Measurements from ENCODE around the gene PAFAH1B1. TPM values are rescaled to one million over a fixed set of nuclear protein-coding genes. Genes with fewer than 3 reads are reported as not detected.
"Not testable (repeated sequence)": the region's sequence is repeated elsewhere in the genome, so short reads cannot be mapped to it uniquely, and the experiment has no call there.

Gene PAFAH1B1
- total and polyA plus RNA-seq, 5 experiments from 2014 or later, result 10.5 to 170 (median 12.5) TPM

DNA sequence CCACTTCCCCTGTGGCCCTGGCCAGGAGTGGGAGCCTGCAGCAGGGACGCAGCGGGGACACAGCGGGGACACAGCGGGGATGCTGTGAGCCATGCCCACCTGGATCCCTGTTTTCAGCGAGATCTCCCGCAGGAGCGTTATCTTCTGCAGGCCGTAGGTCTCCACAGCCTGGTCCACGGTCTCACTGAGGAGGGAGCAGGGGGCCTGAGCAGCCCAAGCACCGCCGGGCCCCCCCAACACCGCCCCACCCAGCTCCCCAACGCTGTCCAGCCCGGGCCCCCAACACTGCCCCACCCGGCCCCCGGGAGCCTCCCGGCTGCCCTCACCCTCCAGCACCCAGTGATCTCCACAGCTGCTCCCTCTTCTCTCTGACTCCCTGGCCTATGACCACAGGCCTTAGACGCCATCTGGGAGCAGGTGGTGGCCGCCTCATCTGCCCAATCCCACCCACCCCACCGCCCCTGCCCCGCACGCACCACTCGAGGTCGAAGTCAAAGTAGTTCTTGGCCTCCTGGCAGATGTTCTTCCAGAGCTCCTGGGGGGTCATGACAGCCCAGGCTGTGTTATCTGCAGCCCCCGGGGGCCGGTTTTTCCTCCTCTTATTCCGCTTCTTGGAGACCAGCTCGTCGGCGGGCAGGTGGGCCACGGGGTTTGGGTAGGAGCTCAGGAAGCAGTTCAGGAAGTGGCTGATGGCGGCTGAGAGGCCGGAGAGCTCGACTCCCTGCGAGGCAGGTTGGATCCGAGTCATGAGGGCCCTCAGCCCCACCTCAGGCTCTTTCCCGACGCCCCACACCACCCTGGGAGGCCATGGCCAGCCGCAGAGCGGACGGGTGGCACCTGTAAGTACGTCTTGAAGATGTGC, 101.2 kb downstream of the PAFAH1B1 start:
- Mint-ChIP-seq H3K4me3 (peak overlapping the region in 1 of 10 donors; percentile 73), H3K27me3 (no peaks in the 10 kb centered on the region), H3K4me1 (peaks cover 0 to 2% (median 0%) of the 10 kb centered on the region in 4 donors), H3K36me3 (peaks cover 0 to 37% (median 5%) of the 10 kb centered on the region in 3 donors), H3K27ac (peak overlapping the region in 1 of 10 donors; percentile 40), H3K9me3 (no peaks in the 10 kb centered on the region)
- ATAC-seq (no peak), DNase-seq (peak in 2 of 10 donors; percentile 4 to 53)
- POLR2A ChIA-PET, result no interaction called here

DNA sequence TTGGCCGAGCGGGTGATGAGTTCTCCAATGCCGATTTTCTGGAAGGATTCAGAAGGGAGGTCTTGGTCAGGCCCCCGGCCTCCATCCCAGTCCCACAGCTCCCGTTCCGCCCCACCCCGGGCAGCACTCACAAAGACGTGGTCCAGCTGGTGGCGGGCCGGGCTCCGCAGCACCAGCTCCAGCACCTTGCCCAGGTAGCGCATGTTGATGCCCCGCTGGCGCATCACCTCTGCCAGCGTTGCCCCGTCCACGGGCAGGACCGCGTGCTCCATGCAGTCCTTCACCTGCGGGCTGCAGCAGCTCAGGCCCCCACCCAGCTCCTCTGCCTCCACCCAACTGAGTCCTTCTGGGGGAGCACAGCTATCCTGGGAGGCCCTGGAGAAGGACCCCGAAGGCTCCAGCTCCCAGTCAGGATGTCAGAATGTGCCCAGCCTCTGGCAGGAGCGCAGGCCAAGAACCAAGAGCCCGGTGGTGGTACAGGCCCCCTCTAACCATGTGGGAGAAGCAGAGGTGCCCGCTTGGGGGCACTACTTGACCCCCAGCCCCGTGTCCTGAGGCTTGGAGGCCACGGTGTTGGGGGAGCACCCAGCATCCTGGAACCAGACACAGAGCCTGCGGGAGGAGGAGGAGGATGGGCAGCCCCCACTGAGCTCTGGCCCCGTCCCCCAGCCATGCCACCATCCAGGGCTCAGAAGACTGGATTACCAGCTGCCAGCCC, 101.9 kb downstream of the PAFAH1B1 start:
- H3K27ac Mint-ChIP-seq, result no peak overlapping the region
- H3K36me3 Mint-ChIP-seq, result peaks cover 0 to 40% (median 7%) of the 10 kb centered on the region in 3 donors
- DNase-seq (no peak), ATAC-seq (no peak)
- no peak overlapping the region for H3K4me3 Mint-ChIP-seq
- POLR2A ChIA-PET, result no interaction called here
- H3K9me3 Mint-ChIP-seq, result no peaks in the 10 kb centered on the region
- H3K4me1 Mint-ChIP-seq, result peaks cover 0 to 2% (median 0%) of the 10 kb centered on the region in 4 donors
- H3K27me3 Mint-ChIP-seq, result no peaks in the 10 kb centered on the region

DNA sequence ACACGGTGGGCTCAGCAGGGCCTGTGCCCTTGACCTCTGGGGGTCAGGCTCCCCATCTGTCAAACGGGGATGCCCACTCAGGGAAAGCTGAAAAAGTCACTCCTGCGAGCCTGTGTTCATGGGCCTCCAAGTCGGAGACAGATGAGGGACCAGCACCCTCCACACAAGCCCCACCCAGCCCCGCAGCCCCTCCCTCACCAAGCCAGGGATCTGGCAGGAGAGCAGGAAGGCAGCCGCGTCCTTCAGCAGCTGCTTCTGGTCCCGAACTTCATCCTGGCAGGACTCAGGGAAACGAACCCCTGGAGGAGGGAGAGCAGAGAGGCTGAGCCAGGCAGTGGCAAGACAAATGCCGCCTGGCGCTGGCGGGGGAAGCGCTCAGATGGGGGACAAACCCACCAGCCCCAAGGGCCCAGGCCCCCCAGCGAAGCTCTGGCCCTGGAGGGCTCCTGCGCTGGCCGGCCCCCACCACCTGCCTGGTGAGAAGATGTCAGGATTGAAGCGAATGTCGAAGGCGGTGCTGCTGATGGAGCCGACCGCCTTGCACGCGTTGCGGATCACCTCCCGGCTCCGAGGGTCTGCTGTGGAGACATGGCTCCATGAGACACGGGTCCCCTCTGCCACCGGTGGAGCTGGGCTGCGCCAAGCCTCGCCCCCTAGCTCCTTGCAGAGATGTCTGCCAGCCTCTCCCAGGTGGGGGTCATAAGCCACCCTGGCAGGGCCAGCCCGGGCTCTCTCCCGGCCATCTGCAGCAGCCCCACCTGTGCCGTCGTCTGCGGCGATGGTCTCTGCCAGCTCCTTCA, 102.7 kb downstream of the PAFAH1B1 start:
- POLR2A ChIA-PET, result no interaction called here
- ATAC-seq (no peak), DNase-seq (peak in 1 of 10 donors; percentile 57)
- peaks cover 0 to 2% (median 0%) of the 10 kb centered on the region in 4 donors for H3K4me1 Mint-ChIP-seq
- no peaks in the 10 kb centered on the region for H3K27me3 Mint-ChIP-seq
- no peak overlapping the region for H3K4me3 Mint-ChIP-seq
- H3K9me3 Mint-ChIP-seq, result no peaks in the 10 kb centered on the region
- H3K36me3 Mint-ChIP-seq, result peaks cover 0 to 40% (median 7%) of the 10 kb centered on the region in 3 donors
- H3K27ac Mint-ChIP-seq, result no peak overlapping the region

GRCh38 chr17:2697611-2698162, 104.2 kb downstream of the PAFAH1B1 start:
- Mint-ChIP-seq H3K4me3 (no peak overlapping the region), H3K27me3 (no peaks in the 10 kb centered on the region), H3K36me3 (peaks cover 0 to 42% (median 7%) of the 10 kb centered on the region in 3 donors), H3K27ac (no peak overlapping the region), H3K9me3 (no peaks in the 10 kb centered on the region), H3K4me1 (peaks cover 0 to 2% (median 0%) of the 10 kb centered on the region in 4 donors)
- DNase-seq (peak in 1 of 10 donors; percentile 57), ATAC-seq (no peak)
- POLR2A ChIA-PET, result no interaction called here

DNA sequence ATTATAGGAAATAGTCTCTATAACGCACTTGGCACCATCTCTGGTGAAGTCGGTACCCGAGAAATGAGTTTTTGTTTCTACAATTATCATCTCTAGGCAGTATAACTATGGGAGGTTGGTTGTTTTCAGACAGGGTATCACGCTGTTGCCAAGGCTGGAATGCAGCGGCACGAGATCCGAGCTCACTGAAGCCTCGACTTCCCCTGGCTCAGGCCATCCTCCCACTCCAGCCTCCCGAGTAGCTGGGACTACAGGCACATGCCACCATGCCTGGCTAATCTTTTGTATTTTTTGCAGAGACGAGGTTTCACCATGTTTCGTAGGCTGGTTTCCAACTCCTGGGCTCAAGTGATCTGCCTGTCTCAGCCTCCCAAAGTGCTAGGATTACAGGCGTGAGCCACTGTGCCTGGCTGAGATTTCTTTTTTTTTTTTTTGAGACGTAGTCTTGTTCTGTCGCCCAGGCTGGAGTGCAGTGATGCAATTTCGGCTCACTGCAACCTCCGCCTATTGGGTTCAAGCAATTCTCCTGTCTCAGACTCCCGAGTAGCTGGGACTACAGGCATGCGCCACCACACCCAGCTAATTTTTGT, 105.9 kb downstream of the PAFAH1B1 start:
- DNase-seq, H3K9me3 Mint-ChIP-seq, H3K4me1 Mint-ChIP-seq, H3K4me3 Mint-ChIP-seq, ATAC-seq, H3K27ac Mint-ChIP-seq, H3K27me3 Mint-ChIP-seq, POLR2A ChIA-PET: not testable (repeated sequence)
- peaks cover 0 to 42% (median 7%) of the 10 kb centered on the region in 3 donors for H3K36me3 Mint-ChIP-seq

DNA sequence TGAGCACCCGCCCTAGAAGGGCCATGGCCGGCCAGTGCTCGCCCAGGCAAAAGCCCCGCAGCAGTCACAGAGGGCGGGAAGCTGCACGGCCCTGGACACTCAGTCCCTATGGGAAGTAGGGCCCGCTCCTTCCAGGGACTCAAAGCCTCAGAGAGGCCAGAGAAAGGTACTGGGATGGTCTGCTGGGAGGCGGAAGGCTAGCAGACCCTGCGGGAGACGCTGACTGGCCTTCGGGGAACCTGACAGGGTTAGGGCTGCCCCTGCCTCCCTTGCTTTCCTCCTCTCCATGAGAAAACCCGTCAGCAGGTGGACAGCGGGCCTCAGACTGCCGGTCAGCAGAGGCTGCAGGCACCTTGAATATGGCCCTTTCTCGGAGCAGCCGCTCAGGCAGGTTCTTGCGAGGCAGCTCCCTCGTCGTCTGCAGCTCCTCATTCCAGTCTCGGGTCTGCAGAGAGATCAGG, 106.6 kb downstream of the PAFAH1B1 start:
- Mint-ChIP-seq H3K27me3 (no peaks in the 10 kb centered on the region), H3K27ac (no peak overlapping the region), H3K4me3 (no peak overlapping the region), H3K4me1 (peaks cover 0 to 4% (median 2%) of the 10 kb centered on the region in 4 donors), H3K9me3 (no peaks in the 10 kb centered on the region), H3K36me3 (peaks cover 0 to 47% (median 7%) of the 10 kb centered on the region in 3 donors)
- POLR2A ChIA-PET, result no interaction called here
- DNase-seq, result no peak
- no peak for ATAC-seq

GRCh38 chr17:2700491-2701141, 107.2 kb downstream of the PAFAH1B1 start:
- ATAC-seq, result no peak
- Mint-ChIP-seq H3K4me1 (peaks cover 5 to 10% (median 8%) of the 10 kb centered on the region in 4 donors), H3K9me3 (no peaks in the 10 kb centered on the region), H3K27ac (no peak overlapping the region), H3K36me3 (peaks cover 0 to 49% (median 7%) of the 10 kb centered on the region in 3 donors), H3K4me3 (no peak overlapping the region), H3K27me3 (no peaks in the 10 kb centered on the region)
- POLR2A ChIA-PET, result no interaction called here
- DNase-seq, result peak in 1 of 10 donors; percentile 51

GRCh38 chr17:2701161-2701995, 107.9 kb downstream of the PAFAH1B1 start:
- Mint-ChIP-seq H3K36me3 (peaks cover 0 to 49% (median 7%) of the 10 kb centered on the region in 3 donors), H3K4me1 (peaks cover 5 to 13% (median 11%) of the 10 kb centered on the region in 4 donors), H3K27ac (no peak overlapping the region), H3K27me3 (no peaks in the 10 kb centered on the region), H3K9me3 (no peaks in the 10 kb centered on the region), H3K4me3 (no peak overlapping the region)
- ATAC-seq, result no peak
- DNase-seq, result no peak
- POLR2A ChIA-PET, result no interaction called here

DNA sequence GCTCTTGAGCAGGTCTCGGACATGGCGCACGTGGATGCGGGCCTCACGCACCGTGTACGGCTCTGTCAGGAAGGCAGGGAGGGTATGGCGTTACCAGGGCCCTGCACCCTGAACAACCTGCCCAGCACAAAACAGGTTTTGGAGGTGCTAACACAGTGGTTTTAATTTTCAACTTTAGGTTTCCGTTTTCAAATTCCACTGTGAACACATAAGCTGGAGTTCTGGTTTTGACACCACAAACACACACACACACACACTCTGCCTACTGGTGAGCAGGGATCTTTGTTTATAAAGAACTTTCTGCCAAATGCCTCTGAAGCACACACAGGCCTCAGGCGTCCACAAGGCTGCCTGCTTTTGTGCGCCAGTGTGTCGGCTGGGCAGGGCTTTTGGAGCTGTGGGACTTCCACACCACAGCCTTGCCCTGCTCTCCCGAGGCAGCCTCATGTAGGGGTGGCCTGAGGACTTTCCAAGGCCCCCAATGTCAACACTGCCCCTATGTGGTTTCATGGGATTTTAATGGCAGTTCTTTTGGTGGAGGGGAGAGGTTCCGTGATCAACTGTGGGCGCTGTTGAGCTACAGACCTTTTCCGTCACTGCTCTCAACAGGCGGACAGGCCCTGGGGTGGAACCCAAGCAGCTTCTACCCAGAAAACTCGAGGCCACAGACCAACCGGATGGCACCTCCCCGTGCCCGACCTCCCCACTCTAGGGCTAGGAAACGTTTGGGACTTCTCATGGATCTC, 108.7 kb downstream of the PAFAH1B1 start:
- no peak overlapping the region for H3K4me3 Mint-ChIP-seq
- no peaks in the 10 kb centered on the region for H3K27me3 Mint-ChIP-seq
- POLR2A ChIA-PET, result no interaction called here
- peaks cover 0 to 45% (median 7%) of the 10 kb centered on the region in 3 donors for H3K36me3 Mint-ChIP-seq
- no peaks in the 10 kb centered on the region for H3K9me3 Mint-ChIP-seq
- H3K4me1 Mint-ChIP-seq, result peaks cover 5 to 21% (median 15%) of the 10 kb centered on the region in 4 donors
- no peak for ATAC-seq
- no peak for DNase-seq
- peak overlapping the region in 2 of 10 donors; percentile 55 to 72 for H3K27ac Mint-ChIP-seq

- ATAC-seq (no peak), DNase-seq (no peak)
- H3K27me3 Mint-ChIP-seq, result no peaks in the 10 kb centered on the region
- H3K4me3 Mint-ChIP-seq, result no peak overlapping the region
- H3K27ac Mint-ChIP-seq, result no peak overlapping the region
- POLR2A ChIA-PET, result no interaction called here
- no peaks in the 10 kb centered on the region for H3K9me3 Mint-ChIP-seq
- peaks cover 0 to 41% (median 5%) of the 10 kb centered on the region in 3 donors for H3K36me3 Mint-ChIP-seq
- peaks cover 6 to 25% (median 16%) of the 10 kb centered on the region in 4 donors for H3K4me1 Mint-ChIP-seq
These were observed 109.7 kb downstream of the PAFAH1B1 start for GRCh38 chr17:2703181-2703580.
